Sigmoid colon (tissue), 7 donors: ENCODE data around the gene UGT1A6. TPM values are rescaled to one million over a fixed set of nuclear protein-coding genes. Genes with fewer than 3 reads are reported as not detected.

Source experiments
- DNase-seq: peaks from one replicate; pipeline ENCODE4 v3.0.0-alpha.2; 2019
- H3K27ac ChIP-seq, 4 donors: fragments of 200-600 bp; sonication (generic); one replicate each; pipeline ENCODE4 v1.5.1; 2016 to 2019; ENCODE audit warnings: mild to moderate bottlenecking in 1 of 4
- H3K27me3 ChIP-seq, 3 donors: fragments of 200-600 bp; sonication (generic); one replicate each; pipeline ENCODE4 v1.5.1; 2019; ENCODE audit warnings: mild to moderate bottlenecking in 1 of 3
- H3K36me3 ChIP-seq, 4 donors: fragments of 200-600 bp; sonication (generic); one replicate each; pipeline ENCODE4 v1.5.1; 2016 to 2019
- H3K4me1 ChIP-seq, 4 donors: fragments of 200-600 bp; sonication (generic); one replicate each; pipeline ENCODE4 v1.5.1; 2017 to 2019
- H3K4me3 ChIP-seq, 4 donors: fragments of 200-600 bp; sonication (generic); one replicate each; pipeline ENCODE4 v1.5.1; 2017 to 2019; ENCODE audit warnings: mild to moderate bottlenecking in 2 of 4, moderate library complexity in 1 of 4
- H3K9me3 ChIP-seq, 4 donors: fragments of 200-600 bp in 3 of 4; sonication (generic) in 3 of 4; one replicate each; pipeline versions ENCODE4 v1.5.1 to v1.6.1; 2013 to 2019
- EP300 ChIP-seq, 4 donors: sonication (generic); formaldehyde crosslinking; IDR thresholded peaks; one replicate each; pipeline ENCODE4 v1.6.1; 2017; ENCODE audit warnings: antibody characterized with exemption in 4 of 4
- POLR2A ChIP-seq, 2 donors: fragments of 450-650 bp; IDR thresholded peaks; one replicate each; pipeline ENCODE4 v1.6.1; 2016; ENCODE audit warnings: antibody characterized with exemption in 2 of 2, mild to moderate bottlenecking in 2 of 2, moderate library complexity in 2 of 2
- POLR2AphosphoS5 ChIP-seq, 4 donors: sonication (generic); formaldehyde crosslinking; IDR thresholded peaks; one replicate each; pipeline ENCODE4 v1.6.1; 2017; ENCODE audit warnings: antibody characterized with exemption in 4 of 4
- WGBS, 2 donors: extraction: QIAGEN DNeasy Blood & Tissue Kit; methylation state at CpG; one replicate each; pipeline ENCODE4 v1.1.7; 2013; 5-methylcytosine and 5-hydroxymethylcytosine counted together
- intact Hi-C: fragments of 100-400 bp; cut with DNase I; formaldehyde crosslinking; loops from one replicate; pipeline ENCODE4 v1.15.1; 2023
- polyA plus RNA-seq, 3 donors: library from polyadenylated mRNA; stranded (reverse); fragments of 200-250 nt; gene quantifications; one replicate each; pipeline ENCODE4 v1.2.3, GENCODE V29; 2013
- total RNA-seq, 4 donors: library from RNA; depleted of rRNA; stranded (reverse); fragments of >200 nt; gene quantifications; one replicate each; pipeline ENCODE4 v1.1.0, GENCODE V29; 2016
- TF ChIP-seq, protein P1 (sequence below), 4 experiments: fragments of 450-650 bp in 3 of 4; fragments of 200-600 bp in 1 of 4; IDR thresholded peaks; one replicate each; pipeline ENCODE4 v1.5.1; 2016 to 2019; ENCODE audit warnings: antibody characterized with exemption in 4 of 4, mild to moderate bottlenecking in 3 of 4, moderate library complexity in 2 of 4
- donor health status: healthy with polysubstance abuse.
- donor health status: Bipolar disorder and iron deficiency.
- donor health status: healthy.

UGT1A6 gene
- total and polyA plus RNA-seq, 7 donors = 3.0 TPM; not detected in 6

DNA sequence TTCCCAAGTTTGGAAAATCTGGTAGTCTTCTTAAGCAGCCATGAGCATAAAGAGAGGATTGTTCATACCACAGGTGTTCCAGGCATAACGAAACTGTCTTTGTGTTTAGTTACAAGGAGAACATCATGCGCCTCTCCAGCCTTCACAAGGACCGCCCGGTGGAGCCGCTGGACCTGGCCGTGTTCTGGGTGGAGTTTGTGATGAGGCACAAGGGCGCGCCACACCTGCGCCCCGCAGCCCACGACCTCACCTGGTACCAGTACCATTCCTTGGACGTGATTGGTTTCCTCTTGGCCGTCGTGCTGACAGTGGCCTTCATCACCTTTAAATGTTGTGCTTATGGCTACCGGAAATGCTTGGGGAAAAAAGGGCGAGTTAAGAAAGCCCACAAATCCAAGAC, 79.5 kb downstream of the UGT1A6 start:
- Histone ChIP-seq H3K27me3 (no peaks in the 10 kb centered on the region), H3K9me3 (no peaks in the 10 kb centered on the region), H3K36me3 (no peaks in the 10 kb centered on the region), H3K4me3 (no peak overlapping the region), H3K27ac (no peak overlapping the region), H3K4me1 (no peaks in the 10 kb centered on the region)
- TF ChIP-seq EP300 (IDR thresholded peaks at IDR 0.05) = no peak
- TF ChIP-seq POLR2AphosphoS5 (IDR thresholded peaks at IDR 0.05) = no peak
- TF ChIP-seq POLR2A (IDR thresholded peaks at IDR 0.05) = no peak
- TF ChIP-seq, protein P1, sequence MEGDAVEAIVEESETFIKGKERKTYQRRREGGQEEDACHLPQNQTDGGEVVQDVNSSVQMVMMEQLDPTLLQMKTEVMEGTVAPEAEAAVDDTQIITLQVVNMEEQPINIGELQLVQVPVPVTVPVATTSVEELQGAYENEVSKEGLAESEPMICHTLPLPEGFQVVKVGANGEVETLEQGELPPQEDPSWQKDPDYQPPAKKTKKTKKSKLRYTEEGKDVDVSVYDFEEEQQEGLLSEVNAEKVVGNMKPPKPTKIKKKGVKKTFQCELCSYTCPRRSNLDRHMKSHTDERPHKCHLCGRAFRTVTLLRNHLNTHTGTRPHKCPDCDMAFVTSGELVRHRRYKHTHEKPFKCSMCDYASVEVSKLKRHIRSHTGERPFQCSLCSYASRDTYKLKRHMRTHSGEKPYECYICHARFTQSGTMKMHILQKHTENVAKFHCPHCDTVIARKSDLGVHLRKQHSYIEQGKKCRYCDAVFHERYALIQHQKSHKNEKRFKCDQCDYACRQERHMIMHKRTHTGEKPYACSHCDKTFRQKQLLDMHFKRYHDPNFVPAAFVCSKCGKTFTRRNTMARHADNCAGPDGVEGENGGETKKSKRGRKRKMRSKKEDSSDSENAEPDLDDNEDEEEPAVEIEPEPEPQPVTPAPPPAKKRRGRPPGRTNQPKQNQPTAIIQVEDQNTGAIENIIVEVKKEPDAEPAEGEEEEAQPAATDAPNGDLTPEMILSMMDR (IDR thresholded peaks at IDR 0.05) = no peak
- 93 to 95% methylated on average over 16 of the region's 16 CpGs for WGBS, 2 donors
- intact Hi-C loops = no loop called here
- no peak for DNase-seq

DNA sequence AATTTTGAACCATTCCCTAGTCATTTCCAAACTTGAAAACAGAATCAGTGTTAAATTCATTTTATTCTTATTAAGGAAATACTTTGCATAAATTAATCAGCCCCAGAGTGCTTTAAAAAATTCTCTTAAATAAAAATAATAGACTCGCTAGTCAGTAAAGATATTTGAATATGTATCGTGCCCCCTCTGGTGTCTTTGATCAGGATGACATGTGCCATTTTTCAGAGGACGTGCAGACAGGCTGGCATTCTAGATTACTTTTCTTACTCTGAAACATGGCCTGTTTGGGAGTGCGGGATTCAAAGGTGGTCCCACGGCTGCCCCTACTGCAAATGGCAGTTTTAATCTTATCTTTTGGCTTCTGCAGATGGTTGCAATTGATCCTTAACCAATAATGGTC, 79.9 kb downstream of the UGT1A6 start:
- no peak for DNase-seq
- no peaks in the 10 kb centered on the region for H3K27me3 ChIP-seq
- intact Hi-C loops = no loop called here
- no peak for TF ChIP-seq POLR2A (IDR thresholded peaks at IDR 0.05)
- TF ChIP-seq, protein P1 (IDR thresholded peaks at IDR 0.05) = no peak
- TF ChIP-seq EP300 (IDR thresholded peaks at IDR 0.05) = no peak
- no peak for TF ChIP-seq POLR2AphosphoS5 (IDR thresholded peaks at IDR 0.05)
- H3K9me3 ChIP-seq = no peaks in the 10 kb centered on the region
- H3K36me3 ChIP-seq = no peaks in the 10 kb centered on the region
- 69 to 76% methylated on average over 5 of the region's 5 CpGs for WGBS, 2 donors
- no peak overlapping the region for H3K27ac ChIP-seq
- H3K4me1 ChIP-seq = no peaks in the 10 kb centered on the region
- H3K4me3 ChIP-seq = no peak overlapping the region

DNA sequence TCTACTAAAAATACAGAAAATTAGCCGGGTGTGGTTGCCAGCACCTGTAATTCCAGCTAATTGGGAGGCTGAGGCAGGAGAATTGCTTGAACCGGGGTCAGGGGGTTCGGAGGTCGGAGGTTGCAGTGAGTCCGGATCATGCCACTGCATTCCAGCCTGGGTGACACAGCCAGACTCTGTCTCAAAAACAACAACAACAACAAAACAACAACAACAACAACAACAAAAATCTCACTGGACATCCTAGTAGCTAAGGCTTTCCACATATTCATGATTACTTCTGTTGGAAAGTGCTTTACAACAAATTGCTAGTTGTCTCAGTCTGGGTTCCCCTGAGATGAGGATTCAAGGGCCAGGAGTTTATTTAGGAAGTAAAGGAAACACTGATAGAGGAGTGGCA, 81.2 kb downstream of the UGT1A6 start:
- 92 to 95% methylated on average over 5 of the region's 5 CpGs for WGBS, 2 donors
- Histone ChIP-seq H3K4me3 (no peak overlapping the region), H3K27ac (no peak overlapping the region), H3K27me3 (no peaks in the 10 kb centered on the region), H3K9me3 (no peaks in the 10 kb centered on the region), H3K4me1 (no peaks in the 10 kb centered on the region), H3K36me3 (no peaks in the 10 kb centered on the region)
- TF ChIP-seq POLR2A (IDR thresholded peaks at IDR 0.05) = no peak
- TF ChIP-seq EP300 (IDR thresholded peaks at IDR 0.05) = no peak
- no peak for TF ChIP-seq POLR2AphosphoS5 (IDR thresholded peaks at IDR 0.05)
- TF ChIP-seq, protein P1 (IDR thresholded peaks at IDR 0.05) = no peak
- intact Hi-C loops = no loop called here
- no peak for DNase-seq

DNA sequence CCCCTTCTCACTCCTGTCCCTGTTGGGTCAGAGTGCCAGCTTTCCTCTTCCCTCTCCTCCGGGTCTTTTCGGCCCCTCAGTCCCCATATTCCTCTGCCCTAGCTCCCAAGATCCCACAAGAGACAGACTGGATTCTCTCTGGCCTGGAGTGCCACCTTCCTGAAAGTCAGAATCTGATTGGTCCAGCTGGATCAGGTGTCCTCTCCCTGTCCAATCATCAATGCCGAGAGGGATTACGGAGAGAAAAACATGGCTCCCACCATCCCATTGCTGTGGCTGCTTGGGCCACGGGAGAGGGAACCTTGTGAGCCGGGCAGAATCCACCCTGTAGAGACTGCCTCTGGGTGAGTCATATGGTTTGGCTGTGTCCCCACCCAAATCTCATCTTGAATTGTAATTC, 82.7 kb downstream of the UGT1A6 start:
- Histone ChIP-seq H3K27me3 (no peaks in the 10 kb centered on the region), H3K4me3 (no peak overlapping the region), H3K4me1 (no peaks in the 10 kb centered on the region), H3K27ac (no peak overlapping the region), H3K9me3 (no peaks in the 10 kb centered on the region), H3K36me3 (no peaks in the 10 kb centered on the region)
- no peak for TF ChIP-seq EP300 (IDR thresholded peaks at IDR 0.05)
- no peak for DNase-seq
- intact Hi-C loops = no loop called here
- WGBS, 2 donors = 95 to 96% methylated on average over 6 of the region's 6 CpGs

DNA sequence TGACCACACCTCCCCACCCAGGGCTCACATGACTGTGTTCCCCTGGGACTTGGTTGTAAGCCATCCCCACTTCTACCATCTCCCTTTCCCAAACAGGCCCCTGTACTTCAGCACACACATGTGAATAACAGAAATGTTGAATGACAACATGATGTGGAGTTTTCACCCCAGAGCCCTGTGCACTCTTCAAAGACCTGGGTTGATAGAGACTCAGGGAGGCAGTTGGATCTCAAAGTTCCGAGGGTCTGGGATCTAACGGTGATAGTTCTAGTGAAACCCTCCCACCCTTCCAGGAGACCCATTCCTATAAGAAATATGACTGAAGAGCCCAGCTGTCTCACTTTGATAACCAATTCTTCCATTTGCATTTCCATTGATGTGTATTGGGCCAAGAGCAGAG, 85.3 kb downstream of the UGT1A6 start, which contains the start of gene MROH2A:
TSS of gene MROH2A (plus strand) at position 301 of the 400 bp plus-strand sequence. CDS start 1,029 bp downstream, outside the sequence.
- Histone ChIP-seq H3K27me3 (no peaks in the 10 kb centered on the region), H3K4me3 (no peak within 1 kb of the TSS), H3K36me3 (no peaks in the 10 kb centered on the region), H3K9me3 (no peaks in the 10 kb centered on the region), H3K4me1 (no peaks in the 10 kb centered on the region), H3K27ac (no peak within 1 kb of the TSS)
- DNase-seq = no peak
- intact Hi-C loops = no loop called here
- TF ChIP-seq, protein P1 (IDR thresholded peaks at IDR 0.05) = no peak
- TF ChIP-seq POLR2AphosphoS5 (IDR thresholded peaks at IDR 0.05) = no peak
- no peak for TF ChIP-seq EP300 (IDR thresholded peaks at IDR 0.05)
- no peak for TF ChIP-seq POLR2A (IDR thresholded peaks at IDR 0.05)
- 87 to 88% methylated on average over 2 of the region's 2 CpGs for WGBS, 2 donors
